C1 segment of cervical spinal cord (tissue), 14 donors: ENCODE measurements around the gene NTM.

ENCODE experiments used
- DNase-seq, 14 donors: peaks; one replicate each; lab custom pipeline; 2025; lab: John Stamatoyannopoulos, UW

The NTM gene

DNA sequence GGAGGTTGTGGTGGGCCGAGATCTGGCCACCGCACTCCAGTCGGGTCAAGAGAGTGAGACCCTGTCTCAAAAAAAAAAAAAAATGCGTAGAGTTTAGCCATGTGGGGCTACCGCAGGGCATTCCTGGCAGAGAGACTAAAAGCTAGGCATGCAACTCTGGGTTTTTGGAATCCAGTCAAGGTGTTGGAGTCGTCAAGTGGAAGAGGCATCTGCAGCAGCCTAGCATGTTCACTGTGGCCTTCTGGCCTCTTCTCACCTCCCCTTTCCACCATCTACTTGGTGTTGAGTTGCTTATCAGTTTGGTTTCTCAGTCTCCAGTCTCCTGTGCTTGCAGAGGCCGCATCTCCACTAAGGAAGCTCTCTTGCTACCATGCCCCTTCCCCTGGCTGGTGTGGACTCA is 572.5 kb downstream of the NTM start:
- no peak for DNase-seq

DNA sequence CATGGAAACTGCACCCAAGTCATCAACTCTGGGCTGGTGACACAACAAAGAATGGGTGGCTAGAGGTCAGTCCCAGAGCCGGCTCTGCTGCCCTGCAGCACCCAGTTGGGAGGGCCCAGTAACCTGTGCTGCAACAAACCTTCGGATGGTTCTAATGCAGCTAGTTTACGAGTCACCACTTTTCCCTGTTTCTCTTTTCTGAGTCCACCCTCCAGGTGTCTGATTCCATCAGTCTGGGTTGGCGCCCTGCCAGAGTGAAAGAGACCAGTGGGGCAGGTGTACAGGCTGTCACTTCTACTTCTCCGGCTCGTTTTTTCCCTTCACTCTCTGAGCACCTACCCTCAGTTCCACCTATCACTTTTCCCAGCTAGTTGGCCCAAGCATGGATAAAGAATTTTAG is 572.9 kb downstream of the NTM start:
- DNase-seq, result peak in 1 of 14 donors; percentile 61

DNA sequence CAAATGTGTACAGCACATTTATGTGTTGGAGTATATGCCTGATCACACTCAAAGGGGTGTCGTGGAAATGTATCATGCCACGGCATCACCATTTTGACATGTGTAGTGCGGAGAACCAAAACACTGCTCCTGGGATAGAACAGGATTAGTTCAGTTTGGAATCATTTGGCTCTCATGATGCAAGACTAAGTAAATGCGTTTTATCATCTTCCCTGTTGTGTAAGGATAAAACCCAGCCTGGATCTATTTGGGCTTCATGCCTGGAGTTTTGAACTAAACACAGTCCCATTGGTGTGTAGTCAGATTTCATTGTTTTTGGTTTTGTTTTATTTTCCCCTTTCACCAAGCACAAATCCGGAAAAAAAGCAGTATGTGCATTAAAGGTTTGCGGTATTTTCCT is 574.3 kb downstream of the NTM start:
- DNase-seq, result no peak

DNA sequence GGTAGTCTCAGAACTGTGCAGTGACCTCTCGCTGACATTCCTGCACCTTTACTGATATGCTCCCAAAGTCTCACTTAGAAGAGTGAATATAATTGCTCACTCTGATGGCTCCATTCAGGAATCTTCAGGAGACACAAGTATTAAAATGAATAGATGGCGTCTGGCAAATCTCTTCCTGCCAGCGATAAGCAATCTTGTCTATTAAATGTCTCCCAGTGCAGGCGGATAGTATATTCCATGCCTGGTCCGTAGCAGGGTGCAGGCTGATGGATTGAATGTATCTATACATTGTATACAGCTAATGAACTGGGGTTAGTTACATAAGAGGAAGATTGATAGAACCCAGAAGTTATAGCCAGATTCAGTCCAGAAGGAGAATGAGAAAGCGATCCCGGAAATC is 575.3 kb downstream of the NTM start:
- DNase-seq, result no peak

DNA sequence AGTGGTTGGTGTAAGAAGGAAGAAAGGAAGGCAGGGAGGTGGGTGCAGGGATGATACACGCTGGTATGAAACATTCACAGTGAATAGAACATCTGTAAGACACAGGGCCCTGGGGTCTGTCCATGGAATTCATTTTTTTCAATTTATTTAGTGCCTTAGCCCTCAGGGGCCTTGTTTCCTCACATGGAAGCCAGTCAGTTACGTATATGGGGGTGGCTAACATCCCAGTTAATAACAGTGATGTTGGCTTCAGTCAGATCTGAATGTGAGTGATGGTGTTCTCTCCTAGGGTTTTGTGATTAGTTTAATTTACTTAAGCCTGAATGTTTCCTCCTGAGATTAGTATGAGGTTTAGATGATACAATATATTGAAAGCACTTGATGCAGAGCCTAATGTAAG is 577.1 kb downstream of the NTM start:
- no peak for DNase-seq

DNA sequence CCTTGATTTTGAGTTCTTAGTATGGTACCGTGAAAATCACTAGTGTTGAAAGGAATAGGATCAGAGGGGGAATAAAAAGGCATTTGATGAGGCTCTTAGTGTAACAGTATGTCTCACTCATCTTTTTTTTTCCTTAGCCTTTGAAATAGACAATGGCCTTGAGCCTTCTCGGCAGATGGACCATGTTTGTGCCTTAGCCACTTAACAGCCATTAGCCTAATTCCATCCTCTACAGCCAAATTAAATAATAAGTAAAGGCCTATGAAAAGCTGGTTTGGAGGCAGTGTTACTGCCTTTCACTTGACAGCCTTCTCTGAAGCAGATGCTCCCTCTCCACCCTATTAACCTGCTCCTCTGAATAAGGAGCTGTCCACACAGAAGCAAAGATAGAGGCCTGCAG is 580.7 kb downstream of the NTM start:
- DNase-seq, result peak in 1 of 14 donors; percentile 78

DNA sequence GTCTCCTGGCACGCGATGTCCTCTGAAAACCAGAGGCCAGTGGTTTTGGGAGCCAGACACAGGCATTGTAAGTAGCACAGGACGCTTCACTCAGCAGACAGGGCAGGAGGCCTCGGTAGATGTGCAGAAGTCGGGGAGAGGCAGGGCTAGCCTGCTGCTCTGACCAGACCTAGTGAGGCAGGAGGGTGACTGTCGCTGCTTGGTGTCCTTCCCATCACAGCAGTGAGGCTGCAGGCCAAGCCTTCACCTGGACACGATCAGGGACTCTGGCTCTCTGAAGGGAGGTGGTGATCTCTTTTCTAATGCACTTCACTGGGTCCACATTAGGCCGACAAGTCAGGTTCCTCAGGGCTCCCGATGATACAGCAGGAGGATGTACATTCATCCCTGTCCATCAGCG is 583.7 kb downstream of the NTM start:
- peak in 1 of 14 donors; percentile 61 for DNase-seq

DNA sequence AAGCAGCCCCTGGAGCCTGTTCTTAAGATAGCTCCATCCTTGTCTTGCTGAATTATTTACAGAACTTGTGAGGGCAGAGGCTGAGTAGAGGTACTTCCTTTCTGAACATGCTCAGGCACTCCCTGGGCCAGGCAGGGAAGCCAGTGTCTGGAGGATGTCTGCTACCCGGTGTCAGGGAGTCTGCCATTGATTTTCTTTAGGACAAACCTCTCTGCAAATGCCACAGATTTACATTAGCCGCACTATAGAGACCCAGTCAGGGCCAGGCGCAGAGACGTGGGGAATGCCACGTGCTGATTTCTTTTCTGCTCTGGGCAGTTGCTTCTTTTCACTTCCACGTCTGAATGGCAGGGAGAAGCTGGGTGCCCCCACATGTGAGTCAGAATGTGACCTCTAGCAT is 585.5 kb downstream of the NTM start:
- DNase-seq, result no peak

DNA sequence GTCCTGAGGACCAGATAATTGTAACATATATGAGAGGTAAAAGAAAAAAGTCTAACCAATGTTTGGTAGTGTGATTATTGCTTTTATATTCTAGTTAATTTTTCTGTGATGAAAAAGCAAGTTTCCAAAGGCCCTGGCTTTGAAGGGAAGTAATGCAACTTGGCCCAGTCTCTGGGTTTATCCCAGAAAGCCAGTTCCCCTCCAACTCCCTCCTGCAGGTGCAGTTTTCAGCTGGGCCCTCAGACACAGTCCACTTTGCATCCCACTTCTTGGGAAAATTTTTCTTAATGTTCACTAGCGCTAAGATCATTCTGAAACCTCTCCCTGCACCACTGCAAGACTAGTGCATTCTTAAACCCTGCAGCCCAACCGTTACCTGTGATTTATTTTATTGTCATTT is 586.8 kb downstream of the NTM start:
- no peak for DNase-seq

DNA sequence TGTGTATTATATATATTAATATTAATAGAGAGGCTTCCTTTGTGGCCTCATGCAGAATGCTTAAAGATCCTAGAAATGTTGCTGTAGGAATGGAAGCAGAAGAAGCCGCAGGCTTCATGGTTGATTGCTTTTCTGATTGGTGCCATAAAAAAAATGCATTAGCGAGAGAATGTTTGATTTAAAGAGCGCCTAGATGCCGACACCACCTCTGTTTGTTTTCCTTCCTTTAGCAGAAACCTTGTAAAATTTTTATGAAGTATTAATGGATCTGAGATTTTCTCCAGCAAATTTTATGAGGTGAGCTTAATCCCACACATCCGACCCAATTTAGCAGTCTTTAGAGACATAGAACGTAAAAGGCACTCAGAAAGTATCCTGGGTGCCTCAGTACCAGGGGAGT is 587.5 kb downstream of the NTM start:
- DNase-seq, result no peak

DNA sequence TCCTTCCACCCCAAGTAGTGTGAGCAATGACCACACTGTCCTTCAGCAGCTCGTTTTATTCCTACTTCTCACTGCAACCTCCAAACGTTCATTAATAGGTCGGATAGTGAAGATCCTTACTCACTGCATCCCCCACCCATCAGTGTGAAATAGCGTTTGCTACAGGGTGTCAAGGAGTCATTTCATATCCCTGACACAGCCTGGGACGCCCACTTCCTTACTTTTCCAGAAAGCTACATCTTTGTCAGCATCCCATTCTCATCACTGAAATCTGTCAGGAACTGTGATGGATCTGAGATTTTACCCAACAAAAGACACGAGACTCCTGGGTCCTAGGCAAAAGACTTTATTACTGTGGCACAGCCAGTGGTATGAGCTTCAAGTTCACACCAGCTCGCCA is 592.4 kb downstream of the NTM start:
- no peak for DNase-seq

DNA sequence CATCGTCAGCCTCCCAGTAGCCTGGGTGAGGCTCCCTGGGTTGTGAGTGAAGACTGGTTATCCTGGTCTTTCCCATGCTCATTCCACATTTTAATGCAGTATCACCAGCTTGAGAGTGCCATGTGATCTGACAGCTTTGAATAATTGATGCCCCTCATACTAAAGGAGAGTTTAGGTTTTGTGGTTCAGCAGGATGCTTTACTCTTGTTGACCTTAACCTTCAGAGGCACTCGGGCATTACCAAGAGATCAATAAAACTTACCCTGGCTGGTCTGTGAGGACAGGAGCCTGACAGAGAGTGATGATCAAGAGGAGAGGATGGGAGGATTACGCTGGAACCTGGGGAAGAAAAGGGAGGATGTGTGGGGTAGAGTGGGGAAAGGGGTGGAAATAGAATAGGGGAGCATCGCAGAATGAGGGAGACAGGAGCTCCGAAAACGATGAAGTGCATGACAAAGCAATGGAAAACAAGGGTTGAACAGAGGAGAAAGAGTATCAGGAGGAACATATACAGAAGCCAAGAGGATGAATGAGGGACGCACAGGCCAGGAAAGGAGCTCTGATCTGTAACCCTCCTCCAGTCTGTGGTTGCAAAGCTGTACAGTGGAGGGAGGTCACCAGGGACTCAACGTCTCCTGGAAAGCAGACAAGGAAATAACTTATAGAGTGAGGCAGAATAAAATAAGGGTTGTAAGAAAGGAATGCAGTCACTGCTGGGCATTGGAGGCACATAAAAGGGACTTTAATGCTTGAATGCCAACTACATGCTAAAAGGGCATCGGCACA is 594.5 kb downstream of the NTM start:
- no peak for DNase-seq

DNA sequence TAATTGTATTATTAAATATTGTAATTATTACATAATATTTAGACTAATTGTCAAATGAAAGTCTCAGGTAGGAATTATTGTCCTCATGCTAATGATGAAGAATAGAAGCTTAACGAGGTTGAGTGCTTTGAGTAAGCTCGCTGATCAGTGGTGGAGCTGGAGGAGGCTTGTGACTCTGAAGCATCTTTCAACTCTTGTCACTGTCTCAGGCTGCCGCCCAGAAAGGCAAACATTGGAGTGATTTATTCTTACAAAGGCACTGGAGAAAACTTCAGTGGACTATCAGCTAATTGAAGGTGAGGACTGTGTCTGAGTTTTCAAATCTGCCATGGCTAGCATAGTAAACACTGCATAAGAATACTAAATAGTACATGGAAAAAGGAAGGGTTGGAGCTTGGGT is 595.1 kb downstream of the NTM start:
- DNase-seq, result no peak

DNA sequence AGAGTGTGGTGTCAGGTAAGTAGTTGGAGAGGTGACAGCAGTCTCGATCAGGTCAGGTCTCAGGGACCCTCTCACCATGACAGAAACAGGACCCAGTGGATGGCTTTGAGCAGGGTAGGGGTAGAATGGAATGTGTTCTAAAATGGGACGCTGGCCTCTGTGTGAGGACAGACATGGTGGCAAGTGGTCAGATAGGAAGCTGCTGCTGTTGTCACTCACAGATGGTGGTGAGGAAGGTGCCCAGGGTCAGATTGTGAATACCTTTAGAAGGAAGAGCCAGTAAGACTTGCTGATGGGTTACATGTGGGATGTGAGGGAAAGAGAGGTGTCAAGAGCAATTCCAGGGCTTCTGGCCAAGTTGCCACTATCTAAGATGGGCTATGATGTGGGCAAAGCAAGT is 596.3 kb downstream of the NTM start:
- DNase-seq, result no peak

DNA sequence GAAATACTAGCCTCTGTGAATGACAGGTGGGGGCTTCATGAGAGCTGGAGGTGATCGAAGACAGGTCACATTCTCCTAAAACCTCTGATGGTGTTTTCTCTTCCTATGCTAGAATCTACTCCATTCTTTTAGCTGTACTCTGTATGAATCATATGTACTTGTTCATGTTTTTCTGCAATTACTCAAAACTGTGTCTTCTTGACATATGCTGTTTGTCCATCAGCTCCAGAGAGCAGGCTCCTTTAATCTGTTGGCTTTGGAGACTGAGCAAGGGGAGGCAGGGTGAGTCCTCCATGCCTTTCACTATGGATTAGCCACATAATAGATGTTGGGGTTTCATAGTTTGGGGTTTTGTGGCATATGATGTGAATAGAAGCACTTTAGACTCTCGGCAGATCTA is 598.8 kb downstream of the NTM start:
- DNase-seq, result no peak

DNA sequence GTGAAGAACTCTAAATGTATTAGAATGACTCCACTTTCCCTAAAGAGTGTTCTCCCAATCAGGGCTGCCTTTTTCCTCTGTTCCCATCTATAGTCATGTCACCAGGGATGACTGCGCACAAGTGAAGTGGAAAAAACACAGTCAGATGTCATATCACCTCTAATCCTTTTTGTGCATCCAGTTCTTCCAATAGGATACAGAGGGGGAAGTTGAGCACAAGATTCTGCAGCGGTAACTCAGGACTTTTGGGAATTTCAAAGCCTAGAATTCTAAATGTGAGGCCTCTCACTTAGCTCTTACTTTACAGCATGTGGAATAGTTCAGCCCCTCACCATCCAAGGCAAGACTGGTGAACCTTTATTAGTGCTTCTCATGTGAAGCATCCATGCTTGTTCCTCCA is 602.6 kb downstream of the NTM start:
- DNase-seq, result peak in 1 of 14 donors; percentile 35

DNA sequence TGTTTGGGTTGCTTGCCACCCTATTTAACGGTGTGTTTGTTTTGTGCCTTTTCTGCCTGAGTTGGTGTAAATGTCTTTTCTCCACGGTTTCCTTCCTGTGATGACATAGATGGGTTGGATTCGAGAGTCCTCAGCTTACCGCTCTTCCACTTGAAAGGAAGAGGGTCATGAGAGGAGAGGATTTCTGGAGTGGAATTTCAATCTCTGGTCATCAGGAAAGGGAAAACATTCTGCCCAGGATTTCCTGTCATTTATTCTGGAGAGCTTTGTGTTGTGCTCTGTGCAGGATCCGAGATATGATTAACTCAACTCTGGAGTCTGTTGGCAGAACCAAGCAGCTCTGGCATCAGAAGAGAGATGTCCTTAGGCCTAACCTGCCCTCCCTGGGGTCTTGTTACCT is 605.2 kb downstream of the NTM start:
- no peak for DNase-seq

DNA sequence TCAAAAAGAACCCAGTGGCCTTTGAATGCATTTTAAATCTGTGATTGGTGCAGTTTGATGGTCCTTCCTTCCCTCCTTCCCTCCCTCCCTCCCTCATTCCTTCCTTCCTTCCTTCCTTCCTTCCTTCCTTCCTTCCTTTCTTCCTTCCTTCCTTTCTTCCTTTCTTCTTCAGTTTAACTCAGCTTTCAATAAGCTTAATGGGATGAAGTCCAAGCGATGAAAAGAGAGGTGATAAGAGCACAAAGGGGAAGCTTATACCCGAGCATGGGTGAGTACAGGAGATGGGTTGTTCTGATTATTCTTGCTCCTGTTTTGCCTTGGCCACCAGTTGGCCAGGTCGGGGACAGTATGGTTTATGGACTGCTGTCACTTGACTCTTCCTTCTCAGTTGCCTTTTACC is 605.6 kb downstream of the NTM start:
- DNase-seq, result no peak

DNA sequence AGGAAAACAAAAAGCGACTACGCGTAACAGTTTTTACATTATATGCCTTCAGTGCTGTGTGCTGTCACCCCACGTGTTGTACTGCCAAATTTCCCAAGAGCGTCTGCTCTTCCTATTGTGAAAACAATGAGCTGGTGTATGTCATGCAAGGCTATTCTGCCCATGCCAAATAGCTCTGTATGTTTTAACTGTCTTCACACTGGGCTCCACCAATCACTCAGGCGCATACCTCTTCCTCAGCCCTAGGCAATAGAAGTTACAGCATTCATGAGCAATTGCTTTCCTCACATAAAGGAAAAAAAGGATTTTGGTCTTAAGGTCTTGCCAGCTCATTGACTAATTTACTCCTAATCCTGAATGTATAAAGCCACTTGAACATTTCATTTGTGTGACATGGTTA is 606.8 kb downstream of the NTM start:
- peak in 5 of 14 donors; percentile 10 to 59 (median 14) for DNase-seq

DNA sequence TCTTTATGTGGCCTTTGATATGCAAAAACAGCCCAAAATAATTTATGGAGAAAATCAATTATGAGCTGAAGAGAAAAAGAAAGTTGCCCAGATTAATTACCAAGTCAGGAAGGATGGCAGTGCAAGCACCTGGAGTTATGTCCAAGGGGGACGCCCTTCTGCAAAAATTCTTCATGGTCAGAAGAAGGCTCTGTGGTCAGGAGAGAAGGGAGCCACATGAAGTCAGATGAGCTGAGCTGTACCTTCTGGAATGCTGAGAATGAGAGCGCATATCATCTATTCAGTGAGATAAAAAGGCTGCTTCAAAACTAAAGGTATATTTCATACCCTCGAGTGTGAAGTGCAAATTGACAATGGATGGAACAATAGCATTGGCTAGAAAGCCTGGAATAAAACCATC is 607.4 kb downstream of the NTM start:
- no peak for DNase-seq

DNA sequence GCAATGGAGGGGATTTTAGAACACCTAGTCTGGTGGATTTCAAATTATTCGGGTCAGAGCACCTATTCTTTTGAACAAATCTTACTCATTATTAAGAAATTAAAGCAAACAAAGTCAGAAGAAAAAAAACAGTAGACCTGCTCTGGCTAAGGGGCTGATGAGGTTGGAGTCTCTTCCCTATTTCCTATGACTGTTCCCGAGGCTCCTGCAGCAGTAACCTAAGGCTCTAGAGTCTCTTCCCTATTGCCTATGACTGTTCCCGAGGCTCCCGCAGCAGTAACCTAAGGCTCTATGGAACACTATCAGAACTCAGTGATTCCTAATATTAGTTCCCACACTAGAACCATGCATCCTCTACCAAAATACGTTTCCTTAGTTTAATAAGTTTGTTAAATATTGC is 607.9 kb downstream of the NTM start:
- no peak for DNase-seq

DNA sequence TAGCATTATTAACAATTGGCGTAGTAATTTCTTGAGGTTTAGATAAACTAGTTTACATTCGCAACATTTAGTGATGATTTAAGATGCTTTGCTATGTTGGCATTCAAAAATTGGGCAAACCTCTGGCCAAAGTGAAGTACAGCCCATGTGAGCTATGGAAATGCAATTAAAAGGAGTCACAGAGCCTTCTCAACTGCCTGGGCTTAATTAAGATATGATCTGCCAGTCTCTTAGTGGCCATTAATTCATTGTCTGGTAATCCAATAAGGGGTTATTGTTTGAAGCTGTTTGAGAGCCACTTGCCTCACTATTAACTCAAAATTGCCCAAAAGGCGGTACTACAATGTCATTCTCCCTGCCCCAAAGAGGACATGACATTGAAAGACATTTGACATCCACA is 608.9 kb downstream of the NTM start:
- no peak for DNase-seq

DNA sequence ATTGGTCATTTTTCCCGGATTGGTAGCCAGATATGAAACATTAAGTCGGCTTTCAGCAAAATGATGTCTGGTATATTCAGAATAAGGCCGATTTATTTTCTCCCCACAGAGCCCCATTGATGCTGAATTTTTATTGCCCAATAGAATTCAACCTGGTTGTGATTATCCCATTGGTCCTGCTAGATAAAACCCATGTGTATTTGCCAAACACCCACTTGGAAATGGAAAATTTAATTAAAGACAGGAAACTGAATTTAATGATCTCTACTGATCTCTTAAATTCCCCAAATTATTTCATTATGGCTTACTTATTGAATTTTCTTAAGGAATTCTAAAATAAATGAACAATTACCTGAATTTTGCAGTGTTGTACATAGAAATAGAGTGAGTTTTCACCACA is 609.8 kb downstream of the NTM start:
- no peak for DNase-seq
